Stomach (tissue), 9 donors: ENCODE data around the gene ARL6IP4. TPM values are rescaled to one million over a fixed set of nuclear protein-coding genes. Genes with fewer than 3 reads are reported as not detected.

Source experiments
- DNase-seq, 2 donors: peaks; one replicate each; pipeline versions ENCODE4 v3.0.0 to v3.0.0-alpha.2; 2013 to 2019
- H3K27ac ChIP-seq, 5 donors: fragments of 200-600 bp in 4 of 5; sonication (generic) in 4 of 5; one replicate each; pipeline ENCODE4 v1.5.1; 2013 to 2019; ENCODE audit warnings: mild to moderate bottlenecking in 1 of 5, moderate library complexity in 1 of 5
- H3K27me3 ChIP-seq, 3 donors: fragments of 200-600 bp; sonication (generic); one replicate each; pipeline ENCODE4 v1.5.1; 2017 to 2019; ENCODE audit warnings: mixed run types in 1 of 3
- H3K36me3 ChIP-seq, 4 donors: fragments of 200-600 bp; sonication (generic); 1 replicate in 3 of 4; 2 replicates in 1 of 4; pipeline ENCODE4 v1.5.1; 2016 to 2019
- H3K4me1 ChIP-seq, 4 donors: fragments of 200-600 bp; sonication (generic); one replicate each; pipeline ENCODE4 v1.5.1; 2016 to 2019
- H3K4me3 ChIP-seq, 4 donors: fragments of 200-600 bp; sonication (generic) in 3 of 4; one replicate each; pipeline ENCODE4 v1.5.1; 2016 to 2019; ENCODE audit warnings: mild to moderate bottlenecking in 1 of 4
- H3K9me3 ChIP-seq, 4 donors: fragments of 200-600 bp; sonication (generic); one replicate each; pipeline ENCODE4 v1.5.1; 2016 to 2019
- EP300 ChIP-seq: sonication (generic); formaldehyde crosslinking; IDR thresholded peaks from one replicate; pipeline ENCODE4 v1.6.1; 2017; ENCODE audit warnings: antibody characterized with exemption
- POLR2A ChIP-seq, 4 donors: fragments of 450-650 bp; IDR thresholded peaks; one replicate each; pipeline ENCODE4 v1.6.1; 2016; ENCODE audit warnings: antibody characterized with exemption in 4 of 4, control low read depth in 2 of 4, mild to moderate bottlenecking in 1 of 4, moderate library complexity in 1 of 4
- POLR2AphosphoS5 ChIP-seq, 3 donors: sonication (generic); formaldehyde crosslinking; IDR thresholded peaks; one replicate each; pipeline ENCODE4 v1.6.1; 2016; ENCODE audit warnings: antibody characterized with exemption in 3 of 3
- WGBS, 5 donors: extraction: QIAGEN DNeasy Blood & Tissue Kit in 3 of 5; methylation state at CpG; one replicate each; pipeline versions ENCODE4 v1.1.5 to v1.1.7; 2013 to 2018; 5-methylcytosine and 5-hydroxymethylcytosine counted together
- intact Hi-C: fragments of 100-400 bp; cut with DNase I; formaldehyde crosslinking; loops from one replicate; pipeline ENCODE4 v1.15.1; 2023; ENCODE audit warnings: low total_unique reads
- polyA plus RNA-seq, 3 donors: library from polyadenylated mRNA; stranded (reverse); fragments of 200-250 nt; gene quantifications; one replicate each; pipeline ENCODE4 v1.2.3, GENCODE V29; 2013
- total RNA-seq, 5 donors: library from RNA; depleted of rRNA; stranded (reverse); fragments of >200 nt; gene quantifications; one replicate each; pipeline versions ENCODE4 v1.1.0 to v1.2.3, GENCODE V29; 2014 to 2016
- TF ChIP-seq, protein P1 (sequence below), 7 experiments: fragments of 450-650 bp in 4 of 7; fragments of 200-600 bp in 3 of 7; sonication (generic) in 3 of 7; IDR thresholded peaks; one replicate each; pipeline ENCODE4 v1.5.1; 2016 to 2019; ENCODE audit warnings: antibody characterized with exemption in 7 of 7, control low read depth in 2 of 7, mild to moderate bottlenecking in 1 of 7
- donor health status: healthy with polysubstance abuse.
- donor health status: Bipolar disorder and iron deficiency.
- donor health status: healthy.

ARL6IP4 gene
- total and polyA plus RNA-seq, 8 donors, result 104 to 432 (median 284) TPM

DNA sequence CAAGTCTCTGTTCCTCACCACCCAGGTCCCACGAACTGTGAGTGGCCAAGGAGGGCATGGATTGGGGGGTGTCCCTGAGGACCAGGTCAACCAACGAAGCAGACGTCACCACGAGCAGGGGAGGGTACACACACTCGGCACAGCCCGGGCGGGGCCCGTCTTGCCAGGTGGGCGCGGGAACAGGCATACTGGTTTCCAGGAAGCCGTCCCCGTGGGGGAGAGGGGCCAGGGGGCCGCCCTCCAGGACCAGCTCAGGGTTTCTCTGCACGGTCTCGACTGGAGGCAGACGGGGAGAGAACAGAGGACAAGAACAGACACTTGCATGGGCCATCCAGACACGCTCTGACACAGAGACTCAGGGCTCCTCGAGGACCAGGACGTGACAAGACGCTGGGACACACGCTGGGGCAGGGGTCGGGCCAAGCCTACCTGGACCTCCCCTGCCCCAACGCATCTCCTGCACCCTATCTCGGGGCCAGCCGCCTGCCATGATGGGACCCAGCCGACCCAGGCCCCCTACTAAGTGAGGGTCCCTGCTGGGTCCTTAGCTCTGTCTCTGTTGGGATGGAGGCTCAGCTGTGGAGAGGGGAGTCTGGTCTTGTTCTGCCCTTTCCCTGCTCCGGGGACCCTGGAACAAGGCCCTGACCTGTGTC is 11.3 kb downstream of the ARL6IP4 start:
- intact Hi-C loops, result no loop called here

DNA sequence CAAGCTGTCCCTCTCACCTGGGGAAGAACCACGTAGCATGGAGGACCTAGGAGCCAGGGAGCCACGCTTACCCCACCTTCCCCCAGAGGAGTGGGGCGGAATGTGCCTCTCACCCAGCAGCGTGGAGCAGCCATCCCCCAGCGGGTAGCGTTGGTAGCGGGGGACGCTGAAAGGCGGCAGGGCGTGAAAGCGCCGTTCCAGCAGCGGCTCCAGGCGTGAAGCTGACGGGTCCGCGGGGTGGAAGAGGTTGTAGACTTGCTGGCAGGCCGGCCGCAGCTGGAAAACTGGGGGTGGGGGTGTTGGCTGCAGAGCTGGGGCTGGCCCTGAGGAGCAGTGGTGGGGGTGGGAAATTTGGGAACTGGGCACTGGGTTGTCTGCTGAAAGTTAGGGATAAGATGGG is 11.9 kb downstream of the ARL6IP4 start:
- H3K27me3 ChIP-seq, result no peaks in the 10 kb centered on the region
- 76 to 82% (median 77%) methylated on average over 19 of the region's 19 CpGs for WGBS, 5 donors
- intact Hi-C loops, result no loop called here
- H3K27ac ChIP-seq, result no peak overlapping the region
- H3K4me1 ChIP-seq, result peaks cover 0 to 10% (median 10%) of the 10 kb centered on the region in 4 donors
- H3K36me3 ChIP-seq, result peaks cover 4 to 84% (median 64%) of the 10 kb centered on the region in 4 donors
- TF ChIP-seq EP300, result no peak
- DNase-seq, result no peak
- H3K9me3 ChIP-seq, result no peaks in the 10 kb centered on the region
- no peak overlapping the region for H3K4me3 ChIP-seq

More for the DNA sequence above, 11.3 kb downstream of the ARL6IP4 start:
- Histone ChIP-seq H3K4me3 (no peak overlapping the region), H3K36me3 (peaks cover 8 to 84% (median 64%) of the 10 kb centered on the region in 4 donors), H3K4me1 (peaks cover 0 to 10% (median 10%) of the 10 kb centered on the region in 4 donors), H3K27me3 (no peaks in the 10 kb centered on the region), H3K9me3 (no peaks in the 10 kb centered on the region), H3K27ac (no peak overlapping the region)
- no peak for DNase-seq
- WGBS, 5 donors, result 79 to 90% (median 82%) methylated on average over 4 to 27 of the region's 27 CpGs
- no peak for TF ChIP-seq EP300
- TF ChIP-seq POLR2AphosphoS5 (IDR thresholded peaks at IDR 0.05), result no peak
- no peak for TF ChIP-seq POLR2A (IDR thresholded peaks at IDR 0.05)
- TF ChIP-seq, protein P1, sequence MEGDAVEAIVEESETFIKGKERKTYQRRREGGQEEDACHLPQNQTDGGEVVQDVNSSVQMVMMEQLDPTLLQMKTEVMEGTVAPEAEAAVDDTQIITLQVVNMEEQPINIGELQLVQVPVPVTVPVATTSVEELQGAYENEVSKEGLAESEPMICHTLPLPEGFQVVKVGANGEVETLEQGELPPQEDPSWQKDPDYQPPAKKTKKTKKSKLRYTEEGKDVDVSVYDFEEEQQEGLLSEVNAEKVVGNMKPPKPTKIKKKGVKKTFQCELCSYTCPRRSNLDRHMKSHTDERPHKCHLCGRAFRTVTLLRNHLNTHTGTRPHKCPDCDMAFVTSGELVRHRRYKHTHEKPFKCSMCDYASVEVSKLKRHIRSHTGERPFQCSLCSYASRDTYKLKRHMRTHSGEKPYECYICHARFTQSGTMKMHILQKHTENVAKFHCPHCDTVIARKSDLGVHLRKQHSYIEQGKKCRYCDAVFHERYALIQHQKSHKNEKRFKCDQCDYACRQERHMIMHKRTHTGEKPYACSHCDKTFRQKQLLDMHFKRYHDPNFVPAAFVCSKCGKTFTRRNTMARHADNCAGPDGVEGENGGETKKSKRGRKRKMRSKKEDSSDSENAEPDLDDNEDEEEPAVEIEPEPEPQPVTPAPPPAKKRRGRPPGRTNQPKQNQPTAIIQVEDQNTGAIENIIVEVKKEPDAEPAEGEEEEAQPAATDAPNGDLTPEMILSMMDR (IDR thresholded peaks at IDR 0.05), result no peak

DNA sequence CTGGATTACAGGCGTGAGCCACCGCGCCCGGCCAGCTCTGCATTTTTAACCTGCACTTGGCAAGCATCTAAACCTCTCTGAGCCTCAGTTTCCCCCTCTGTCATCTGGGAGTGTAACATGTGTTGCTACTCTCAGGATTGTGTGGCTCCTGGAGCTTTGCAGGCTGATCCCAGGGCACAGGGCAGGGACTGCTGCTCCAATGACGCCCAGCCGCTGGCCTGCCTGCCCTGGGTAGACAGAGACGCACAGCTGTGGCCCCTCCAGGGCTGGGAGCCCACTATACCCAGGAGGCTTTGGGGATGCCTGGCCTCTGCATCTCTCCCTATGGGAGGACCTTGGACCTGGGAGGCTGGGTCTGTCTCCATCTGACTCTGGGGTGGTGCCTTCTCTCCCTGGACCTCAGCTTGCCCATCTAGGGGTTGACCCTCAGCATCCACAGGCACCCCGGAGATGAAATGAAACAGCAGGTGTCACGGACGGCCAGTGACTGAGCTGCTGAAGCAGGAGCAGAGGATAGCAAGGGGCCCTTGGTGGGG is 13.7 kb downstream of the ARL6IP4 start:
- no peak for DNase-seq
- intact Hi-C loops, result no loop called here
- Histone ChIP-seq H3K27ac (no peak overlapping the region), H3K9me3 (no peaks in the 10 kb centered on the region), H3K27me3 (no peaks in the 10 kb centered on the region), H3K36me3 (peaks cover 4 to 74% (median 57%) of the 10 kb centered on the region in 4 donors), H3K4me3 (no peak overlapping the region), H3K4me1 (peaks cover 0 to 10% (median 10%) of the 10 kb centered on the region in 4 donors)
- WGBS, 5 donors, result 93 to 98% (median 96%) methylated on average over 8 to 10 of the region's 10 CpGs
- no peak for TF ChIP-seq EP300
- TF ChIP-seq, protein P1 (IDR thresholded peaks at IDR 0.05), result no peak
- no peak for TF ChIP-seq POLR2AphosphoS5 (IDR thresholded peaks at IDR 0.05)
- TF ChIP-seq POLR2A (IDR thresholded peaks at IDR 0.05), result no peak

DNA sequence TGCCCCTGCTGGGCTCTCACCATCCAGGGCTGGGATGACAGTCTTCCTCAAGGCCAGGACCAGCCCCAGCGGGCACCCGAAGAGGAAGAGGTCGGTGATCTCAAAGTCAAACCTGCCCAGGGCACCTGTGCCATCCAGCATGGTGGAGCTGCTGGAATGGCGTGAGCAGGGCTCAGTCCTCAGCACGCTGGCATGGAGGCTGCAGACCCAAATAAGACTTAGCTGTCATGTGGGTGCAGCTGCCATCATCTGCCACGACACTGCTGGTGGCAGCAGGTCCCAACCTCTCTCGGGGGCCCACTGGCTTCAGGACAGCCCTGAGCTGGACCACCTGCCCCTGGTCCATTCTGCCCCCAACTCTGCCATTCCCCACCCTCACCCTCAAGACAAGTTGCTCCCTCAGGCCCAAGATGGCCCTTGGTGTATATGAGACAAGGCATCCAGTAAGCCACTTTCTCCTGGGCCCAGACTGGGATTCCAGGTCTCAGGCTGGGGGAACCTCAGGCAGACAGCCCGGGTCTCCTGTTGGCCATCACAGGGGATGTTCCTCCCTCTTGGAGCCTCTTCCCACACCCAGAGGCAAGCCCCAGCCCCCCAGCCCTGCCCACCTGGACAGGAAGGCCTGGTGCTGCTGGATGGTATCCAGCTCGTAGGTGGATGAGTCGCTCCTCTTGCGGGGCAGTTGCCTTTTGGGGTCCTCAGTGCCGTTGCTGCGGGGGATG is 14.5 kb downstream of the ARL6IP4 start:
- WGBS, 5 donors, result 83 to 94% (median 91%) methylated on average over 7 to 13 of the region's 13 CpGs
- TF ChIP-seq POLR2AphosphoS5 (IDR thresholded peaks at IDR 0.05) (no peak), POLR2A (IDR thresholded peaks at IDR 0.05) (no peak), EP300 (no peak)
- TF ChIP-seq, protein P1 (IDR thresholded peaks at IDR 0.05), result no peak
- Histone ChIP-seq H3K9me3 (no peaks in the 10 kb centered on the region), H3K4me3 (no peak overlapping the region), H3K27me3 (no peaks in the 10 kb centered on the region), H3K27ac (no peak overlapping the region), H3K36me3 (peaks cover 4 to 75% (median 58%) of the 10 kb centered on the region in 4 donors), H3K4me1 (peaks cover 0 to 10% (median 10%) of the 10 kb centered on the region in 4 donors)
- DNase-seq, result no peak
- intact Hi-C loops, result no loop called here
